Urothelium cell line (cell line): ENCODE results near the gene VPS51.
A peak's percentile ranks its signal among the peaks of the same experiment; 100 is the strongest.

Experiments used
- DNase-seq: peaks from one replicate; pipeline ENCODE4 v3.0.0; 2011; ENCODE audit warnings: low spot score, mixed read lengths
- FAIRE-seq: peaks from 2 replicates; lab custom pipeline; 2011; peaks lifted over from hg19 to GRCh38; lab: Jason Lieb, UNC

The VPS51 gene

DNA sequence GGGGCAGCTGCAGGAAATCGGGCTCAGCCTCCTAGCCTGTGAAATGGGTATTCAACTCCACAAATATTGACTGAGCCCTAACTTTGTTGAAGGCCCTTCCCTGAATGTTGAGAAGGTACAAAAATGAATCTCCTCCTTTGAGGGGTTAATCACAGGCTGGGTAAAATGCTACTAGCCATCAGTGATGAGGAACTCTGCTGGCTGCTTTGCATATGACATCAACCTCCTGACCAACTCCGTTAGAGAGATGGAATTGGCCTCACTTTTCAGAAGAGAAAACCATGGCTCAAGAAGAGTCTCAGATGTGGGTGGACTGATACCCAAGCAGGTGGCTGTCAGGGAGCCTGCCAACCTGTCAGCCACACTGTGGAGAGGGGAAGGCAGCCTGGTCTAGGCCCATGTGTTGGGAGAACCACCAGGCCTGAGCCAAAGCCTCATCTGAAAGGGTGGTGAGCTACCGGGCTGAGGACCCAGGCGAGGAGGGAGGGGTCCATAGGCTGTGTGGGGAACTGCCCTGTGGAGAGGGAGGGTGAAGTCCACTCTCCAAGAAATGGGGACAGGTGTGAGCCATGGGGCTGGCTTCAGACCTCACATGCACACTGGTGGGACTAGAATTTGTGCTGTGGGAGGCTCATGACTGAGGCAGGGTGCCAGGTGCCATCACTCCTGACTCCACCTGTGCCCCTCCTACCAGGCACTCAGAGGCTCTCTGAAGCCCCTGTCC is 23.9 kb upstream of the VPS51 start:
- no peak for FAIRE-seq
- DNase-seq, result no peak

- FAIRE-seq (no peak), DNase-seq (no peak)
Observed at GRCh38 chr11:65072631-65072966, 23.4 kb upstream of the VPS51 start.

DNA sequence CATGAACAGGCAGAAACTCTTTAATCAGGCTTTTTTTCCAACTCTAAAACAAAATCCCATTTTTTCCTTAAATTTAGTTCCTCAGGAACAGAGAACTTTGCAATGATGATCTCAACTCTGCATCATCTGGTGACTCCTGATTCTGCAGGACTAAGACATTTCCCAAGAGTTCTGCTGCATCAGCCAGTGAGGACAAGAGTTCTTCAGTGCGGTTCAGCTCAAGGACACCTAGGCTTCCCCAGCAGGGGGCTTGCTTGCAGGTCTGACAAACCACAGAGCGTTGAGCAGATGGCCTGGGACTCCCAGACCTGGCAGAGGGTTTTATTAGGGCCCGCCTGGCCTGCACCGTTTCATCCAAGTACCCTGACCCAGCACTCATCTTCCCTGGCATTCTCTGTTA is 18.6 kb upstream of the VPS51 start:
- no peak for DNase-seq
- no peak for FAIRE-seq

DNA sequence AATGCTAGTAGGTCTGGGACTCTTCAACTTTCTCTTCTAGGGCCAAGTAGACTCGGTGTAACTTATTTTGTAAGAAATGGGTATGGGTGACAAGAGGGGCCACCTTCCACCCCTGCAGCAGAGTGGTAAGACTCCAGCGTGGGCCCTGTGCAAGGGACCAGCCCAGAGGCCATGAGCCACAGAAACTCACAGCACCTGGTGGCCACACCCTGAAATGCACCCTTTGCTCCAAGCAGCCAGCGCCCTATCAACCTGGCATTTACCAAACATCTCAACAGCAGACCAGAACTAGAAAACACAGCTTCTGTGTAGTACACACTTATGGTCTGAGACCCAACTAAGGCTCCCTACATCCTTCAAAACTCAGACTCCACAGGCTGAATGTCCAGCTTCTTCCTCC is 17.9 kb upstream of the VPS51 start:
- peak; percentile 55 for DNase-seq
- FAIRE-seq, result no peak

DNA sequence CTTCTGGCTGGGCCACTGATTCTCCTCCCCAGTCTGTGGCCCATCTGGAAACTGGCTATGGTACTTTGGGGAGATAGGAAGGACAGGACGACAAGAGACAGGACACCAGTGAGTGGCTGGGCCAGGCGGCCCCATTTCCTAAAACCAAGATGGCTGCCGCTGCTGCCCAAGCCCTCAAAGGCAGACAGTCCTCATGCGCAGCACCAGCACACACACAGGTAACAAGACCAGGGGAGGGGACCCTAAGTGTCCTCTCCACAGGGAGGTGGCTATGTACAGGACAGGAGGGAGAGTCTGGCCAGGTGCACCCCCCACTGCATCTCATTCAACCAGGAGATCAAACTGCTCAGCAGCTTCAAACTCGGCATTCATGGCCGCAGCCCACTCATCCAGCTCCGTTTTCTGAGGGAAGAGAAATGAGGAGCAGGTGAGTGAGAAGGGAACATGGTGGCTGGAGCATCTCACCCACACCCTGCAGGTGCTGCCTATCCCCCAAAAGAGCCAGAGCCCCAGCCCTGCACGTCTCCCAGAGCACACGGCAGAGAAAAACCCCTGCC is 17.1 kb upstream of the VPS51 start:
- DNase-seq (no peak), FAIRE-seq (no peak)

GRCh38 chr11:65083134-65083833 is 12.7 kb upstream of the VPS51 start:
- FAIRE-seq (no peak), DNase-seq (no peak)

- DNase-seq, result peak; percentile 99
- FAIRE-seq, result no peak
Observed at GRCh38 chr11:65083834-65084597, 12.0 kb upstream of the VPS51 start, which contains the start of the genes CDCA5 and ZFPL1. CDCA5 (minus strand) TSS chr11:65084040; CDS start chr11:65083978, 62 bp downstream. ZFPL1 (plus strand) TSS chr11:65084222; CDS start chr11:65084699, 477 bp downstream.

GRCh38 chr11:65084598-65085375 is 11.2 kb upstream of the VPS51 start:
- DNase-seq, result peak; percentile 18
- no peak for FAIRE-seq

- DNase-seq (no peak), FAIRE-seq (no peak)
Observed at GRCh38 chr11:65085446-65085845, 10.6 kb upstream of the VPS51 start.

DNA sequence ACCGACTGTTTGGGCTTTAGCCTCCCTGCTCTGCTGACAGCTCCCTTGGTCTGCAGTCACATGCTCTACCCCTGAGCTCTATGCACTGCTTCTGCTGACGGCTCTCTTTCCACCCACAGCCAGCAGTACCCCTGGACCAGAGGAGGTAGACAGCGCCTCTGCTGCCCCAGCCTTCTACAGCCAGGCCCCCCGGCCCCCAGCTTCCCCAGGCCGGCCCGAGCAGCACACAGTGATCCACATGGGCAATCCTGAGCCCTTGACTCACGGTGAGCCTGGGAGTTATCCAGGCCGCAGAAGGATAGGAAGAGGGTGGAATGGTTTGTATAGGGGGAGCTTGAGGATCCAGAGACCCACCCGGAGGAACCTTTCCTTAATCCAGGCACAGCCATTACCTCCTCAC is 9.2 kb upstream of the VPS51 start:
- DNase-seq (no peak), FAIRE-seq (no peak)

- FAIRE-seq (no peak), DNase-seq (no peak)
Observed at GRCh38 chr11:65087216-65087615, 8.8 kb upstream of the VPS51 start.

DNA sequence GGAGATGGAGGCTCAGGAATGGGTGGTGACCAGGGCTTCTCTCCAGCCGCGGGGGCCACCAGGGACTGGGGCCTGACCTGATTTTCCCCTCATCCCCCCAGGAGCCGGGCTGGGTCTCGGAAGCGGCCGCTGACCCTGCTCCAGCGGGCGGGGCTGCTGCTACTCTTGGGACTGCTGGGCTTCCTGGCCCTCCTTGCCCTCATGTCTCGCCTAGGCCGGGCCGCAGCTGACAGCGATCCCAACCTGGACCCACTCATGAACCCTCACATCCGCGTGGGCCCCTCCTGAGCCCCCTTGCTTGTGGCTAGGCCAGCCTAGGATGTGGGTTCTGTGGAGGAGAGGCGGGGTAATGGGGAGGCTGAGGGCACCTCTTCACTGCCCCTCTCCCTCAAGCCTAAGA is 8.2 kb upstream of the VPS51 start:
- DNase-seq, result no peak
- no peak for FAIRE-seq

DNA sequence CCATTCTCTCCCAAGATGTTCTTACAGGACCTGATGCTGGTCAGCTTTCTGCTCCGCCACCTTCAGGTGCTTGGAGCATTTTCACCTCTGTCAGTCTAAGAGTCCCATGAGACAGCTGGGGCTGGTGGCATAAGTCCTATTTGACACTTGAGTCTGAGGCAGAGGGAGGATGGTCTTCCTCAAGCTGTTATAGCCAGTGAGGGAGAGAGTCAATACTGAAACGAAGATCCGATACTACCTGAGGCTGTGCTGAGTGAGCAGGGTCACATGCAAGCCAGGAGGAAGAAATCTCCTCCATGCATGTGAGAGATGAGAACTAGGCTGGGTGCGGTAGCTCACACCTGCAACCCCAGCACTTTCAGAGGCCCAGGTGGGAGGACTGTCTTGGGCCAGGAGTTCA is 6.4 kb upstream of the VPS51 start:
- FAIRE-seq (no peak), DNase-seq (no peak)

GRCh38 chr11:65090628-65091027 is 5.4 kb upstream of the VPS51 start:
- DNase-seq (no peak), FAIRE-seq (no peak)

- no peak for FAIRE-seq
- DNase-seq, result no peak
Observed at GRCh38 chr11:65095427-65095826, 587 bp upstream of the VPS51 start.

GRCh38 chr11:65096926-65097325 is 912 bp downstream of the VPS51 start:
- no peak for FAIRE-seq

GRCh38 chr11:65100674-65101350 is 4.8 kb downstream of the VPS51 start:
- FAIRE-seq, result no peak
- DNase-seq, result no peak

More at GRCh38 chr11:65096926-65097325, 912 bp downstream of the VPS51 start:
- DNase-seq, result no peak

DNA sequence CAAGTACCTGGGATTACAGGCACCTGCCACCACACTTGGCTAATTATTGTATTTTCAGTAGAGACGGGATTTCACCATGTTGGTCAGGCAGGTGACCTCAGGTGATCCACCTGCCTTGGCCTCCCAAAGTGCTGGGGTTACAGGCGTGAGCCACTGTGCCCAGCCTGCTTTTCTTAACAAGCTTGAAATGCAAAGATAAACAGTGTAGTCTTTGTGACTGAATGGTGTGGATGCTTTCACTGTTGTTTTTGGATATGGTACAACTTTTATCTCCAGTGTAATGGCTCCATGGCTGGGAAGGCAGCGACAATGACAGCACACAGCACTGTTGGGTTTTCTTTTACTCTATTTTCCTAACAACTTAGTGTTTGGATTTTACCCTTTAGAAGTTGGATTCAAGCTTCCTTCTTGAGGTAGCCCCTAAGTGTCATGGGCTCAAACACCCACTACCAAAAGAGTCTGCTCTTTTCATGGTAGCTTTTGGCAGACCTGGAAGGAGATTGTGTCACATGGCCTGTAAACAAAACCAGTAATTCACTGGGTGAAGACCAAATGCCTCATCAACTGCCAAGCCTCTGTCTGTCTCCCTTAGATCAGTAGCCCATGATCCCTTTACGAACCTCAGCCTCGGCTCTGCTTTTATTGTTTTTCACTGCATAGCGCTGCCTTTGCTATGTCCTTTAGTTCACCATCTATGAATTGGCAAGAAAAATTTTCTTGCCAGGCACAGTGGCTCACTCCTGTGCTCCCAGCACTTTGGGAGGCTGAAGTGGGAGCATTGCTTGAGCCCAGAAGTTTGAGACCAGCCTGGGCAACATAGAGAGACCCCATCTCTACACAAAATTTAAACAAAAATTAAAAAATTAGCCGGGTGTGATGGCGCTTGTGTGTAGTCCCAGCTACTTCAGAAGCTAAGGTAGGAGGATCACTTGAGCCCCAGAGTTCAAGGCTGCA is 6.4 kb downstream of the VPS51 start:
- DNase-seq (no peak), FAIRE-seq (no peak)

DNA sequence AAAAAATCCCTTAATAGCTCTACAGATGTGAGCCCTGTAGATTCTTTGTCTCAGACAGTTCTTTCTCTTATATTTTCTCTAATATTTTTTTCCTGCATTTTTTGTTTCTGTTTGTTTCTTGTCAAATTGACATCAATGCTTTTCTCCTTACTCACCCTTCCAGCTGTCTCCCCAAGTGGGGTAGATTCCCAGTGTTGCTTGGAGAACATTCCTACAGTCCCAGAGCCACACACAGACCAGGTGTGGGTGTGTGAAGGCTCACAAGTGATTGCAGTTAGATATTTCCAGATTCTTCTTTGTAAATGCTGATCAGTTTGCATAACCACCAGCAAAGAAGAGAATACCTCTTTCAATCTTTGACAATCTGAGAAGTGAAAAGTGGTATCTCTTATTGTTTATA is 7.5 kb downstream of the VPS51 start:
- no peak for FAIRE-seq
- DNase-seq, result no peak
